ENCODE data around the gene TPP2. TPM values are rescaled to one million over a fixed set of nuclear protein-coding genes. Genes with fewer than 3 reads are reported as not detected.
A peak's percentile ranks its signal among the peaks of the same experiment; 100 is the strongest.

The TPP2 gene
- total RNA-seq, 1 experiment from 2014 or later = 36.7 TPM

DNA sequence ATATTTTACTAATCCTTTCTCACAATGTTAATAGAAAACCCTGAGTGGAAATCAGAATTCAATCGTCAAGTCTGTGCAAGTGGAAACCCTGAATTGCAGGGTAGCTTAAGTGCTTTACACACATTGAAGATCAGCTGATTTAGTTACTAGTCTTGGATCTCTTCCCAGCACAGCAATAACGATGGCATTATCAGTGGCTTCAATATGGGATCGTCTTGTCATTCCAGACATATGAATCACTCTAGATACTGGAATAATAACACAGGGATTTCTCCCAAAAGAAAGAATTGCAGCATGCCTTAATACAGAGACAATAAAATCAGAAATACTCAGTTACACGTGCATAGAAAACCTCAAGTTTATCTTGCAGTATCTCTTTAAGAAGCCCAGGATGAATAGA, 110.7 kb downstream of the TPP2 start:
- Histone ChIP-seq H3K4me2 (ENCODE audit: low read length) (peak overlapping the region; percentile 37), H4K20me1 (ENCODE audit: insufficient read depth) (no peaks in the 10 kb centered on the region), H3K27me3 (ENCODE audit: insufficient read depth, low read length) (no peaks in the 10 kb centered on the region), H3K36me3 (ENCODE audit: control insufficient read depth in 1 of 2, insufficient read depth in 2 of 2, low read length in 2 of 2) (no peaks in the 10 kb centered on the region), H3K27ac (ENCODE audit: low read depth, low read length) (no peak overlapping the region), H3K4me1 (ENCODE audit: control insufficient read depth in 1 of 2, insufficient read depth in 2 of 2, low read length in 2 of 2) (peaks cover 18 to 19% of the 10 kb centered on the region in 2 experiments), H2AFZ (ENCODE audit: low read depth, low read length, poor library complexity, severe bottlenecking) (no peak overlapping the region), H3K9me3 (ENCODE audit: control insufficient read depth in 1 of 2, insufficient read depth in 1 of 2, low read depth in 1 of 2, low read length in 2 of 2) (no peaks in the 10 kb centered on the region), H3K9ac (ENCODE audit: low read length) (no peak overlapping the region), H3K9me2 (ENCODE audit: insufficient read depth) (no peaks in the 10 kb centered on the region), H3K4me3 (replicated peaks in 1 of 2; ENCODE audit: low read depth in 1 of 2, low read length in 2 of 2) (no peak overlapping the region), H3K79me2 (ENCODE audit: insufficient read depth, low read length) (no peaks in the 10 kb centered on the region)
- ChIA-PET RAD21 (ENCODE audit: low non-redundant PET in 1 of 2, low total read pairs in 2 of 2, uncharacterized antibody in 2 of 2, unreplicated experiment in 2 of 2) (no interaction called here), CTCF (no interaction called here), POLR2A (no interaction called here)
- BruUV-seq (replicated peaks) = no TSS peak
- peak; percentile 70 for ATAC-seq
- DNase-seq (ENCODE audit: low read depth, low spot score) = no peak
- TF ChIP-seq CEBPB (IDR thresholded peaks at IDR 0.05; ENCODE audit: low read depth) (no peak), SP1 (IDR thresholded peaks at IDR 0.05; ENCODE audit: low read depth) (peak; percentile 26; the same call in 1 of the 2 replicates), EZH2 (IDR thresholded peaks at IDR 0.05) (no peak), EGR1 (IDR thresholded peaks at IDR 0.05; ENCODE audit: low read depth) (no peak), JUND (IDR thresholded peaks at IDR 0.05) (peak; percentile 46), YY1 (IDR thresholded peaks at IDR 0.05; ENCODE audit: extremely low read depth, insufficient replicate concordance, low read depth, low read length) (no peak), EZH2phosphoT487 (IDR thresholded peaks at IDR 0.05; ENCODE audit: borderline replicate concordance) (no peak), POLR2AphosphoS5 (IDR thresholded peaks at IDR 0.05; ENCODE audit: low read depth, low read length) (no peak), FOSL1 (IDR thresholded peaks at IDR 0.05; ENCODE audit: low read depth) (0 out of 2 replicates have a peak, but pooled peaks have one; percentile 32)
- TF ChIP-seq, protein P1, sequence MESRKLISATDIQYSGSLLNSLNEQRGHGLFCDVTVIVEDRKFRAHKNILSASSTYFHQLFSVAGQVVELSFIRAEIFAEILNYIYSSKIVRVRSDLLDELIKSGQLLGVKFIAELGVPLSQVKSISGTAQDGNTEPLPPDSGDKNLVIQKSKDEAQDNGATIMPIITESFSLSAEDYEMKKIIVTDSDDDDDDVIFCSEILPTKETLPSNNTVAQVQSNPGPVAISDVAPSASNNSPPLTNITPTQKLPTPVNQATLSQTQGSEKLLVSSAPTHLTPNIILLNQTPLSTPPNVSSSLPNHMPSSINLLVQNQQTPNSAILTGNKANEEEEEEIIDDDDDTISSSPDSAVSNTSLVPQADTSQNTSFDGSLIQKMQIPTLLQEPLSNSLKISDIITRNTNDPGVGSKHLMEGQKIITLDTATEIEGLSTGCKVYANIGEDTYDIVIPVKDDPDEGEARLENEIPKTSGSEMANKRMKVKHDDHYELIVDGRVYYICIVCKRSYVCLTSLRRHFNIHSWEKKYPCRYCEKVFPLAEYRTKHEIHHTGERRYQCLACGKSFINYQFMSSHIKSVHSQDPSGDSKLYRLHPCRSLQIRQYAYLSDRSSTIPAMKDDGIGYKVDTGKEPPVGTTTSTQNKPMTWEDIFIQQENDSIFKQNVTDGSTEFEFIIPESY (IDR thresholded peaks at IDR 0.05; ENCODE audit: extremely low read depth, insufficient replicate concordance, low read length) = no peak
- intact Hi-C loops (cut with micrococcal nuclease) = no loop called here
